HepG2 (cell line): ENCODE results near the gene JAG1. TPM values are rescaled to one million over a fixed set of nuclear protein-coding genes. Genes with fewer than 3 reads are reported as not detected.

Experiments
- ATF7-NPFF ChIP-seq: sonication (generic); formaldehyde crosslinking; IDR thresholded peaks from 2 replicates; pipeline ENCODE4 v1.8.1; 2023; ENCODE audit warnings: mild to moderate bottlenecking, low read depth, missing genetic modification reagents, moderate library complexity
- CREM ChIP-seq, 2 experiments: sonication (generic) in 1 of 2; formaldehyde crosslinking in 1 of 2; IDR thresholded peaks; 2 replicates each; pipeline versions ENCODE4 v1.4.0 to v1.6.1; 2016 to 2020; ENCODE audit warnings: antibody characterized with exemption in 1 of 2, mild to moderate bottlenecking in 1 of 2, missing genetic modification reagents in 1 of 2
- FOXK2 ChIP-seq: fragments of 450-650 bp; IDR thresholded peaks from 2 replicates; pipeline ENCODE4 v1.6.1; 2016
- KLF12 ChIP-seq: sonication (generic); formaldehyde crosslinking; IDR thresholded peaks from 2 replicates; pipeline ENCODE4 v1.4.0; 2020; ENCODE audit warnings: missing genetic modification reagents, borderline replicate concordance
- NCOR1 ChIP-seq: fragments of 200-600 bp; sonication (generic); IDR thresholded peaks from 2 replicates; pipeline ENCODE4 v1.7.0; 2017; ENCODE audit warnings: antibody characterized with exemption, low read length, borderline replicate concordance
- PHF21A ChIP-seq: sonication (generic); formaldehyde crosslinking; IDR thresholded peaks from 2 replicates; pipeline ENCODE4 v1.5.0; 2020; ENCODE audit warnings: mild to moderate bottlenecking, missing genetic modification reagents
- PPARG ChIP-seq: conservative IDR thresholded peaks from 2 replicates; pipeline ENCODE4 v1.6.1; 2016; ENCODE audit warnings: missing biosample characterization, missing genetic modification reagents
- ZBTB38 ChIP-seq: sonication (generic); formaldehyde crosslinking; IDR thresholded peaks from 2 replicates; pipeline ENCODE4 v1.5.1; 2020; ENCODE audit warnings: mild to moderate bottlenecking, missing genetic modification reagents
- ZNF124 ChIP-seq: sonication (generic); formaldehyde crosslinking; IDR thresholded peaks from 2 replicates; pipeline ENCODE4 v1.4.0; 2020; ENCODE audit warnings: missing genetic modification reagents
- ZNF572 ChIP-seq: sonication (generic); formaldehyde crosslinking; IDR thresholded peaks from 2 replicates; pipeline ENCODE4 v1.5.1; 2020; ENCODE audit warnings: mild to moderate bottlenecking, missing genetic modification reagents
- ZNF790 ChIP-seq: sonication (generic); formaldehyde crosslinking; IDR thresholded peaks from 2 replicates; pipeline ENCODE4 v1.8.0; 2022; ENCODE audit warnings: missing genetic modification reagents, mild to moderate bottlenecking, borderline replicate concordance
- ZNF841 ChIP-seq: sonication (generic); formaldehyde crosslinking; IDR thresholded peaks from 2 replicates; pipeline ENCODE4 v1.8.1; 2023; ENCODE audit warnings: missing genetic modification reagents, borderline replicate concordance
- polyA plus RNA-seq, 8 experiments: library from polyadenylated mRNA; depleted of rRNA in 3 of 8; stranded (reverse) in 7 of 8; unstranded in 1 of 8; fragments of >200 nt; fragmentation: Illumina TruSeq in 4 of 8; extraction: Trizol in 4 of 8; gene quantifications; 2 replicates each; pipeline versions ENCODE4 v1.2.1 to v1.2.3, GENCODE V29; 2011 to 2016; ENCODE audit warnings: low read depth in 4 of 8, missing spikeins in 1 of 8, mixed read lengths in 1 of 8; ENCODE audit not compliant: insufficient read depth in 1 of 8
- total RNA-seq, 5 experiments: library from RNA; depleted of rRNA; stranded (reverse); fragments of >200 nt; fragmentation: Illumina TruSeq; extraction: Trizol; gene quantifications; 2 replicates each; pipeline ENCODE4 v1.2.3, GENCODE V29; 2016; ENCODE audit warnings: low read depth in 1 of 5
- TF ChIP-seq, protein P1 (sequence below): sonication (generic); formaldehyde crosslinking; IDR thresholded peaks from 2 replicates; pipeline ENCODE4 v1.5.0; 2020; ENCODE audit warnings: mild to moderate bottlenecking, missing genetic modification reagents
- TF ChIP-seq, protein P2 (sequence below): sonication (generic); formaldehyde crosslinking; IDR thresholded peaks from 2 replicates; pipeline ENCODE4 v1.8.0; 2022; ENCODE audit warnings: missing genetic modification reagents, mild to moderate bottlenecking, borderline replicate concordance
- TF ChIP-seq, protein P3 (sequence below): sonication (generic); formaldehyde crosslinking; IDR thresholded peaks from 2 replicates; pipeline ENCODE4 v1.4.0; 2020; ENCODE audit warnings: missing genetic modification reagents, borderline replicate concordance
- TF ChIP-seq, protein P4 (sequence below): sonication (generic); formaldehyde crosslinking; IDR thresholded peaks from 2 replicates; pipeline ENCODE4 v1.5.0; 2020; ENCODE audit warnings: missing genetic modification reagents
- TF ChIP-seq, protein P5 (sequence below): sonication (generic); formaldehyde crosslinking; IDR thresholded peaks from 2 replicates; pipeline ENCODE4 v1.5.0; 2020; ENCODE audit warnings: mild to moderate bottlenecking, low read depth, missing genetic modification reagents, borderline replicate concordance
- TF ChIP-seq, protein P6 (sequence below): IDR thresholded peaks from 2 replicates; pipeline ENCODE4 v1.6.1; 2016; ENCODE audit warnings: missing biosample characterization, missing genetic modification reagents, low read depth

The JAG1 gene
- total and polyA plus RNA-seq, 2 of the 13 experiments (the other 11 are each of a cell fraction or from before 2014, with no cell fraction given): 47.1 to 56.3 TPM

DNA sequence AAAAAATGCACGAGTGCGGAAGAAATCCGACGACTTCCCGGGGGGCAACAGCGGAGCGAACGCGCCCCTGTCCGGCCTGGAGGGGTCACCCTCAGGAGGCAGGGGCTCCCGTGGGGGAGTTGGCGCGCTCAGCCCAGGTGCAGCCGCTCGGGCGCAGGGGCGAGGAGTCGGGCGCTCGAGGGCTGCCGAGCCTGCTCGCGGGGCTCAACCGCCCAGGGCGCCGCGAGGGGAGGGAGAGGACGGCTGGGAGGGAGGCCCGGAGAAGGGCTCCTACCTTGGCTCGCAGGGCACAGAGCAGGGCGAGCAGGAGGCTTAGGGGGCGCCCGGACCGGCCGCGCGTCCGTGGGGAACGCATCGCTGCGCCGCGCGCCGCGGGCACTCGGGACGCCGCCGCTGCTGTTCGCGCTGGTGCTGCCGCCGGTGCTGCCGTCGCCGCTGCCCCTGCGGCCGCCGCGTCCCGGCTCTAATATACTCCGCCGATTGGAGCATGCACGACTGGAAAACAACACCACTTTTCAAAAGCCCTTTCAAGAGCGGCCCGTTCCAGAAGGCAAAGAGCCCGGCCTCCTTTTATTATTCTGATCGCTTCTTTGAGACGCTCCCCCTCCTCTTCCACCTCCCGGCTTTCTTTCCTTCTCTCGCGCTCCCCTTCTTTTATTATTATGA, 490 bp downstream of the JAG1 start (continued):
- TF ChIP-seq, protein P1, sequence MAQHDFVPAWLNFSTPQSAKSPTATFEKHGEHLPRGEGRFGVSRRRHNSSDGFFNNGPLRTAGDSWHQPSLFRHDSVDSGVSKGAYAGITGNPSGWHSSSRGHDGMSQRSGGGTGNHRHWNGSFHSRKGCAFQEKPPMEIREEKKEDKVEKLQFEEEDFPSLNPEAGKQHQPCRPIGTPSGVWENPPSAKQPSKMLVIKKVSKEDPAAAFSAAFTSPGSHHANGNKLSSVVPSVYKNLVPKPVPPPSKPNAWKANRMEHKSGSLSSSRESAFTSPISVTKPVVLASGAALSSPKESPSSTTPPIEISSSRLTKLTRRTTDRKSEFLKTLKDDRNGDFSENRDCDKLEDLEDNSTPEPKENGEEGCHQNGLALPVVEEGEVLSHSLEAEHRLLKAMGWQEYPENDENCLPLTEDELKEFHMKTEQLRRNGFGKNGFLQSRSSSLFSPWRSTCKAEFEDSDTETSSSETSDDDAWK (CRISPR knock-in tag): no peak
- TF ChIP-seq KLF12: 0 out of 2 replicates have a peak, but pooled peaks have one; percentile 4
- 0 out of 2 replicates have a peak, but pooled peaks have one; percentile 7 for TF ChIP-seq ZNF124 (CRISPR knock-in tag)
- TF ChIP-seq CREM (IDR thresholded peaks at IDR 0.05): no peak
- TF ChIP-seq CREM (CRISPR knock-in tag; IDR thresholded peaks at IDR 0.05): no peak
- TF ChIP-seq PHF21A (CRISPR knock-in tag): no peak
- TF ChIP-seq ZNF790: peak; percentile 52; the same call in 1 of the 2 replicates
- TF ChIP-seq PPARG: no peak
- TF ChIP-seq, protein P2, sequence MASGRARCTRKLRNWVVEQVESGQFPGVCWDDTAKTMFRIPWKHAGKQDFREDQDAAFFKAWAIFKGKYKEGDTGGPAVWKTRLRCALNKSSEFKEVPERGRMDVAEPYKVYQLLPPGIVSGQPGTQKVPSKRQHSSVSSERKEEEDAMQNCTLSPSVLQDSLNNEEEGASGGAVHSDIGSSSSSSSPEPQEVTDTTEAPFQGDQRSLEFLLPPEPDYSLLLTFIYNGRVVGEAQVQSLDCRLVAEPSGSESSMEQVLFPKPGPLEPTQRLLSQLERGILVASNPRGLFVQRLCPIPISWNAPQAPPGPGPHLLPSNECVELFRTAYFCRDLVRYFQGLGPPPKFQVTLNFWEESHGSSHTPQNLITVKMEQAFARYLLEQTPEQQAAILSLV: peak; percentile 49; the same call in 1 of the 2 replicates
- TF ChIP-seq, protein P3, sequence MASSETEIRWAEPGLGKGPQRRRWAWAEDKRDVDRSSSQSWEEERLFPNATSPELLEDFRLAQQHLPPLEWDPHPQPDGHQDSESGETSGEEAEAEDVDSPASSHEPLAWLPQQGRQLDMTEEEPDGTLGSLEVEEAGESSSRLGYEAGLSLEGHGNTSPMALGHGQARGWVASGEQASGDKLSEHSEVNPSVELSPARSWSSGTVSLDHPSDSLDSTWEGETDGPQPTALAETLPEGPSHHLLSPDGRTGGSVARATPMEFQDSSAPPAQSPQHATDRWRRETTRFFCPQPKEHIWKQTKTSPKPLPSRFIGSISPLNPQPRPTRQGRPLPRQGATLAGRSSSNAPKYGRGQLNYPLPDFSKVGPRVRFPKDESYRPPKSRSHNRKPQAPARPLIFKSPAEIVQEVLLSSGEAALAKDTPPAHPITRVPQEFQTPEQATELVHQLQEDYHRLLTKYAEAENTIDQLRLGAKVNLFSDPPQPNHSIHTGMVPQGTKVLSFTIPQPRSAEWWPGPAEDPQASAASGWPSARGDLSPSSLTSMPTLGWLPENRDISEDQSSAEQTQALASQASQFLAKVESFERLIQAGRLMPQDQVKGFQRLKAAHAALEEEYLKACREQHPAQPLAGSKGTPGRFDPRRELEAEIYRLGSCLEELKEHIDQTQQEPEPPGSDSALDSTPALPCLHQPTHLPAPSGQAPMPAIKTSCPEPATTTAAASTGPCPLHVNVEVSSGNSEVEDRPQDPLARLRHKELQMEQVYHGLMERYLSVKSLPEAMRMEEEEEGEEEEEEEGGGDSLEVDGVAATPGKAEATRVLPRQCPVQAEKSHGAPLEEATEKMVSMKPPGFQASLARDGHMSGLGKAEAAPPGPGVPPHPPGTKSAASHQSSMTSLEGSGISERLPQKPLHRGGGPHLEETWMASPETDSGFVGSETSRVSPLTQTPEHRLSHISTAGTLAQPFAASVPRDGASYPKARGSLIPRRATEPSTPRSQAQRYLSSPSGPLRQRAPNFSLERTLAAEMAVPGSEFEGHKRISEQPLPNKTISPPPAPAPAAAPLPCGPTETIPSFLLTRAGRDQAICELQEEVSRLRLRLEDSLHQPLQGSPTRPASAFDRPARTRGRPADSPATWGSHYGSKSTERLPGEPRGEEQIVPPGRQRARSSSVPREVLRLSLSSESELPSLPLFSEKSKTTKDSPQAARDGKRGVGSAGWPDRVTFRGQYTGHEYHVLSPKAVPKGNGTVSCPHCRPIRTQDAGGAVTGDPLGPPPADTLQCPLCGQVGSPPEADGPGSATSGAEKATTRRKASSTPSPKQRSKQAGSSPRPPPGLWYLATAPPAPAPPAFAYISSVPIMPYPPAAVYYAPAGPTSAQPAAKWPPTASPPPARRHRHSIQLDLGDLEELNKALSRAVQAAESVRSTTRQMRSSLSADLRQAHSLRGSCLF (CRISPR knock-in tag): 0 out of 2 replicates have a peak, but pooled peaks have one; percentile 10
- TF ChIP-seq ZBTB38 (CRISPR knock-in tag): no peak
- TF ChIP-seq, protein P4, sequence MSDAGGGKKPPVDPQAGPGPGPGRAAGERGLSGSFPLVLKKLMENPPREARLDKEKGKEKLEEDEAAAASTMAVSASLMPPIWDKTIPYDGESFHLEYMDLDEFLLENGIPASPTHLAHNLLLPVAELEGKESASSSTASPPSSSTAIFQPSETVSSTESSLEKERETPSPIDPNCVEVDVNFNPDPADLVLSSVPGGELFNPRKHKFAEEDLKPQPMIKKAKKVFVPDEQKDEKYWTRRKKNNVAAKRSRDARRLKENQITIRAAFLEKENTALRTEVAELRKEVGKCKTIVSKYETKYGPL (CRISPR knock-in tag): no peak
- 0 out of 2 replicates have a peak, but pooled peaks have one; percentile 56 for TF ChIP-seq ZNF841 (CRISPR knock-in tag)
- TF ChIP-seq, protein P5, sequence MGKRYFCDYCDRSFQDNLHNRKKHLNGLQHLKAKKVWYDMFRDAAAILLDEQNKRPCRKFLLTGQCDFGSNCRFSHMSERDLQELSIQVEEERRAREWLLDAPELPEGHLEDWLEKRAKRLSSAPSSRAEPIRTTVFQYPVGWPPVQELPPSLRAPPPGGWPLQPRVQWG (CRISPR knock-in tag): 0 out of 2 replicates have a peak, but pooled peaks have one; percentile 72
- TF ChIP-seq ATF7-NPFF (CRISPR knock-in tag): peak; percentile 56
- no peak for TF ChIP-seq NCOR1
- no peak for TF ChIP-seq ZNF572 (CRISPR knock-in tag)
- TF ChIP-seq, protein P6, sequence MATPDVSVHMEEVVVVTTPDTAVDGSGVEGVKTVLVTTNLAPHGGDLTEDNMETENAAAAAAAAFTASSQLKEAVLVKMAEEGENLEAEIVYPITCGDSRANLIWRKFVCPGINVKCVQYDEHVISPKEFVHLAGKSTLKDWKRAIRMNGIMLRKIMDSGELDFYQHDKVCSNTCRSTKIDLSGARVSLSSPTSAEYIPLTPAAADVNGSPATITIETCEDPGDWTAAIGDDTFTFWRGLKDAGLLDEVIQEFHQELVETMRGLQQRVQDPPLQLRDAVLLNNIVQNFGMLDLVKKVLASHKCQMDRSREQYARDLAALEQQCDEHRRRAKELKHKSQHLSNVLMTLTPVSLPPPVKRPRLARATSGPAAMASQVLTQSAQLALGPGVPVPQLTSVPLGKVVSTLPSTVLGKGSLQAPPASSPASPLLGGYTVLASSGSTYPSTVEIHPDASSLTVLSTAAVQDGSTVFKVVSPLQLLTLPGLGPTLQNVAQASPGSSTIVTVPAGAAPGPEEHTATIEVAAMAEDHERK (CRISPR knock-in tag): no peak
- TF ChIP-seq FOXK2: no peak
